ENCODE measurements around the gene LRP6. TPM values are rescaled to one million over a fixed set of nuclear protein-coding genes. Genes with fewer than 3 reads are reported as not detected.

LRP6 gene
- total RNA-seq, 1 experiment from 2014 or later, result 72.8 TPM

DNA sequence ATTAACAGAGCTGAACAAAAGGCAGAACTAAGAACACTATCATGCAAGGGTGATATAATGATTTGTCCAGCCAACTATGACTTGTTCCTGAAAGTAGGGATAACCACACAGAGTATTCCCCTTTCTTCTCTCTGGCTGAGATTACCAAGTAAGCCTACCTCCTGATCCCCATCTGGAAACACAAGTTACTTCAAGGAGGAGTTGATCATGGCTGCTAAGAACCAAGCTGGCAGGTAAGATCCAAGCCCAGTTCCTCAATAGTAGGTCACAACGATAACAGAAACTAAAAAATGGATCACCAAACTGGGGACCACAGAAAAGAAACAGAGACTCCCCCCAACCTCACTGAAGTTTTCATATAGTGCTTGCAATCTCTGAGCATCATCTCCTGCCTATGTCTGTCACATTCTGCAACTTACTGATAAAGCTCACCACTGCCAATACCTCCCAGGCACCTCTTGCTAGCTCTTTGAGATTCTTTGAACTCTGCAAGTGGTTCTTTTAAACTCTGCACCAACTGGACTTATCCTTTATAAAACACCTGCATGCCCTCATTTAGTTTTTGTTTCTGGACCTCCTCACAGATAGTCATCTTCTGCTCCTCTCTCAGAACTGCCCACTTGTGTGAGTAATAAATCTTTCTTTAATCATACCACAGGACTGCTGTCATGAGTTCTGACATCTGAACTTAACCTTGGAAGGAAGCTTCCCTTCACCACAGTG, 76.6 kb downstream of the LRP6 start (continued):
- TF ChIP-seq PREB (CRISPR knock-in tag; IDR thresholded peaks at IDR 0.05; ENCODE audit: borderline replicate concordance) (no peak), E2F5 (CRISPR knock-in tag; IDR thresholded peaks at IDR 0.05) (no peak), HMGXB4 (CRISPR knock-in tag; IDR thresholded peaks at IDR 0.05) (no peak)

DNA sequence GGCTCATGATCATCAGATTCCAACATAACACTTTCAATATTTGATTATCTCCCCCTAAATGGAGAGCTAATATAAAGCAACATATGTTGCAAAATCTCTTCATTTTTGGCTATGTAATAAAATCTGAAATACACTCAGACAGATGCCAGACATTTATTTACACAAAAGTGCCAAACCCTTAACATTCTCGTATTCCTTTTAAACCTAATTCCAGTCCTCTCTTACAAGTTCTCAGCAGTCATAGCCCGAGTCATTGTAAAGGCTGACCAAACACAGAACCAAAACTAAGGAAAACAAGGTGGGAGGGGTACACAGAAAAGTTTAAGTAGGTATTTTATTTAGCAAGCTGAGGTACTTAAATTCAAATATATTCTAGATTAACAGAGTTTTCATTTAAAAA, 81.4 kb downstream of the LRP6 start:
- H3K4me1 Mint-ChIP-seq, result 0 out of 2 replicates have a peak, but pooled peaks cover 5% of the 10 kb centered on the region
- H3K27me3 Mint-ChIP-seq (ENCODE audit: low read depth), result no peaks in the 10 kb centered on the region
- H3K4me3 Mint-ChIP-seq, result no peak overlapping the region
- DNase-seq (ENCODE audit: low spot score), result no peak
- no peak for ATAC-seq
- ChIA-PET CTCF (no interaction called here), POLR2A (no interaction called here)
- H3K36me3 Mint-ChIP-seq, result peaks cover 7% of the 10 kb centered on the region
- peak overlapping the region; percentile 21; the same call in 1 of the 2 replicates for H3K27ac Mint-ChIP-seq
- no peak for TF ChIP-seq ZMAT4 (CRISPR knock-in tag; IDR thresholded peaks at IDR 0.05)
- H3K9me3 Mint-ChIP-seq, result no peaks in the 10 kb centered on the region

DNA sequence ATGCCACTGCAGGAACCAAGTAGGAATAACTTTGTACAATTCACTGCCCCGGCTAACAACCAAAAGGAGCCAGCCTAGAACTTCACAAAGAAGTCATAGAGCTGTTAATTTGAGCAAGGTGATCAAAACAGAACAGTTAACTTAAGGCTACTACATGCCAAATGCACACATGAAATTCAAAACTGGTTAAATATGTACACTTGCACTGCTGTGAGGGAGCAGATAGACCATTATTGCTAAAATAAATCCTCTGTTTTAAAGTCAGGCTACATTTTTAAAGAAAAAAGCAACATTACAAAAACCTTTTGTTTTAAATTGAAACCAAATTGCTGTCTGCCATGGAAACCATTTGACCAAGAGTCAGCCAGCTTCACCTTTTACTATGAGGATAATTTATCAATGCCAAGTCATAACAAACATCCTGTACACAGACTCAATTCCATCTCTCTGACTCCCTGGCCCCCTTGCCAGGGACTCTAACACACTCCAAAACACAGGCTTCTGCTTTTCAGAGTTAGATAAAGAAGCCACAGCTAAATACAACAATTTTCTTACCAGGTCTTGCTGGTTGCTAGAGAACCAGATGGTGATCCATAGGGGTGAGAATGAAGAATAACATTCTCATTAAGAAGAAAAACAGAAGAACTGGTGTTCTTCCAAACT, 84.0 kb downstream of the LRP6 start:
- Mint-ChIP-seq H3K4me3 (no peak overlapping the region), H3K36me3 (peaks cover 15% of the 10 kb centered on the region), H3K27ac (0 out of 2 replicates have a peak overlapping the region, but pooled peaks have one; percentile 81), H3K9me3 (no peaks in the 10 kb centered on the region), H3K4me1 (0 out of 2 replicates have a peak, but pooled peaks cover 5% of the 10 kb centered on the region), H3K27me3 (ENCODE audit: low read depth) (no peaks in the 10 kb centered on the region)
- DNase-seq (ENCODE audit: low spot score), result no peak
- POLR2A ChIA-PET, result interaction anchor here (1.0 kb wide), 1 partner anchor 32 kb away, joined by 3 read pairs; no protein-coding TSS in a partner anchor
- CTCF ChIA-PET, result no interaction called here
- no peak for ATAC-seq
- TF ChIP-seq SMAD3 (CRISPR knock-in tag; IDR thresholded peaks at IDR 0.05; ENCODE audit: borderline replicate concordance), result no peak

GRCh38 chr12:12181511-12181910, 85.3 kb downstream of the LRP6 start:
- ChIA-PET POLR2A (no interaction called here), CTCF (no interaction called here)
- no peaks in the 10 kb centered on the region for H3K27me3 Mint-ChIP-seq (ENCODE audit: low read depth)
- DNase-seq (ENCODE audit: low spot score), result no peak
- 0 out of 2 replicates have a peak, but pooled peaks cover 5% of the 10 kb centered on the region for H3K4me1 Mint-ChIP-seq
- peak overlapping the region; percentile 47; the same call in 1 of the 2 replicates for H3K27ac Mint-ChIP-seq
- H3K9me3 Mint-ChIP-seq, result no peaks in the 10 kb centered on the region
- no peak overlapping the region for H3K4me3 Mint-ChIP-seq
- ATAC-seq, result no peak
- peaks cover 13% of the 10 kb centered on the region for H3K36me3 Mint-ChIP-seq
- TF ChIP-seq ARID4B (CRISPR knock-in tag; IDR thresholded peaks at IDR 0.05; ENCODE audit: borderline replicate concordance) (no peak), PREB (CRISPR knock-in tag; IDR thresholded peaks at IDR 0.05; ENCODE audit: borderline replicate concordance) (no peak), EMX1 (CRISPR knock-in tag; IDR thresholded peaks at IDR 0.05) (no peak), GRHL2 (CRISPR knock-in tag; IDR thresholded peaks at IDR 0.05; ENCODE audit: insufficient replicate concordance, severe bottlenecking) (no peak), SMAD3 (CRISPR knock-in tag; IDR thresholded peaks at IDR 0.05; ENCODE audit: borderline replicate concordance) (no peak), RELA (CRISPR knock-in tag; IDR thresholded peaks at IDR 0.05; ENCODE audit: borderline replicate concordance) (no peak), ZNF281 (CRISPR knock-in tag; IDR thresholded peaks at IDR 0.05) (no peak)
- TF ChIP-seq, protein P1, sequence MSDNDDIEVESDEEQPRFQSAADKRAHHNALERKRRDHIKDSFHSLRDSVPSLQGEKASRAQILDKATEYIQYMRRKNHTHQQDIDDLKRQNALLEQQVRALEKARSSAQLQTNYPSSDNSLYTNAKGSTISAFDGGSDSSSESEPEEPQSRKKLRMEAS (CRISPR knock-in tag; IDR thresholded peaks at IDR 0.05), result no peak

Data from WTC11 (cell line).